ENCODE measurements around the gene GPC6.
A peak's percentile ranks its signal among the peaks of the same experiment; 100 is the strongest.

GPC6 gene

DNA sequence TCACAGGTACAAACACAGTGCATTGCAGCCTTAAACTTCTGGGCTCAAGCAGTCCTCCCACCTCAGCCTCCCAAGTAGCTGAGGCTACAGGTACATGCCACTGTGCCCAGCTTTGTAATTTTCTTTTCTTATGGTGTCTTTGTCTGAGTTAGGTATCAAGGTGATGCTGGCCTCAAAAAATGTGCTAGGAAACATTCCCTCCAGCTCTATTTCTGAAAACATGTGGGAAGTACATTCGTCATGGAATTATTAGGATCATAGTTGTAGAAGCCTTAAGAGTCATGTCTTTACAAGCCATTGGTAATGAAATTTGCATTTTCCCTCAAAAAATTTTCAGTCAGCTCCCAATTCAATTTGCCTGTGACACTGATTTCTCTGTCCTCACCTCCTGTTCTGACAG is 1021.3 kb downstream of the GPC6 start:
- TF ChIP-seq, protein P1, sequence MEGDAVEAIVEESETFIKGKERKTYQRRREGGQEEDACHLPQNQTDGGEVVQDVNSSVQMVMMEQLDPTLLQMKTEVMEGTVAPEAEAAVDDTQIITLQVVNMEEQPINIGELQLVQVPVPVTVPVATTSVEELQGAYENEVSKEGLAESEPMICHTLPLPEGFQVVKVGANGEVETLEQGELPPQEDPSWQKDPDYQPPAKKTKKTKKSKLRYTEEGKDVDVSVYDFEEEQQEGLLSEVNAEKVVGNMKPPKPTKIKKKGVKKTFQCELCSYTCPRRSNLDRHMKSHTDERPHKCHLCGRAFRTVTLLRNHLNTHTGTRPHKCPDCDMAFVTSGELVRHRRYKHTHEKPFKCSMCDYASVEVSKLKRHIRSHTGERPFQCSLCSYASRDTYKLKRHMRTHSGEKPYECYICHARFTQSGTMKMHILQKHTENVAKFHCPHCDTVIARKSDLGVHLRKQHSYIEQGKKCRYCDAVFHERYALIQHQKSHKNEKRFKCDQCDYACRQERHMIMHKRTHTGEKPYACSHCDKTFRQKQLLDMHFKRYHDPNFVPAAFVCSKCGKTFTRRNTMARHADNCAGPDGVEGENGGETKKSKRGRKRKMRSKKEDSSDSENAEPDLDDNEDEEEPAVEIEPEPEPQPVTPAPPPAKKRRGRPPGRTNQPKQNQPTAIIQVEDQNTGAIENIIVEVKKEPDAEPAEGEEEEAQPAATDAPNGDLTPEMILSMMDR (IDR thresholded peaks at IDR 0.05; ENCODE audit: low read depth, low read length, missing control alignments) = no peak
- DNase-seq (ENCODE audit: low read depth) = no peak
- H3K4me3 ChIP-seq (ENCODE audit: low read depth, low read length) = no peak overlapping the region
- in situ Hi-C loops (cut with HindIII; ENCODE audit: low sequenced_read_pairs) = no loop called here

DNA sequence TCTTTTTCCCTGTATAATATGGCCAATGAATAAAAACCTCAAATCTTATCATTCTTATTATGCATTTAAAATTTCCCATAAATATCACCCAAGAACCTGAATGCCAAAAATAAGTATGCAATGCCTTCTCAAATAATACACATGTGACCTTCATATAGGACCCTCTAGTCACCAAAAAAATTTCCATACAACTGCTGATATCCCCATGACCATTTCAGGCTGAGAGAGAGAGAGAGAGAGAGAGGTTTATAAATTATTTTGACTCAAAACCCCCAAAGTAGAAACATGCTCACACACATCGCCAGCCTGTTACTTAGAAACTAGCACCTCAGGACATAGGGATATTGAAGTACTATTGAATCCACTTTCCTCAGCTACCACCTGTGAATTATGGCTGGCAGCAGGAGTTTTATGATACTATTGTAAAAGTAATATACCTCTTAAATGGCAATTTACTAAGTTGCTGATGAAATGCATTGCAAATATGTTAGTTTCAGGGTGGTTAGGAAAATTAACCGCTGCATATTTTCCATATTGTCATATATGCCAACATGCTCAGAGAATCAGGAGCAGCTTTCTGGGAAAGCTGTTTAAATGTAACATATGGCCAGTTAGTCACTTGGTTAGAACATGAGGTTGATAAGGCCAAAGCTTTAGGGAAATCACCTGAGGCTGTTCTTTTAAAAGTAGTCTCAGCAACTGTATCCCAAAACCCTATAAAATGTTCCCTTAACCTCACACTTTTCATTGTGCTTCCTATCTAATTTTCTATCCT is 1022.0 kb downstream of the GPC6 start:
- TF ChIP-seq, protein P1 (IDR thresholded peaks at IDR 0.05; ENCODE audit: low read depth, low read length, missing control alignments) = no peak
- no peak overlapping the region for H3K4me3 ChIP-seq (ENCODE audit: low read depth, low read length)
- DNase-seq (ENCODE audit: low read depth) = no peak
- in situ Hi-C loops (cut with HindIII; ENCODE audit: low sequenced_read_pairs) = no loop called here

DNA sequence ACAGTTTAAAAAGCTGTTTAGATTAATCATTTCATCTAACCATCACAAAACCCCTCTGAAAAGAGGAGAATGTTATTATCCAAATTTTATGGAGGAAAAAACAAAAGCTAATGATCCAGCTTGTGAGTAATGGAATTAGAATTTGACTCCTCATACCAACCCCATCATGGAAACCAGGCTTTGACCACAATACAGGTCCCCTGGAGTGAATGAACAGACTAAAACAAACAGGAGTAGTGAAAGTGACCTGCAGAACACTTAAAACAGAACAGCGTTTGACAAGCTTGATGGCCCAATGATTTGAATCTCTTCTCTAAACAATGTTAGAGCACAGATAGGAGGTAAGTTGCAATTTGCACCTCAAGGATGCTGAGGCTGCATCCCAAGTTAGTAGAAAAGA is 1022.9 kb downstream of the GPC6 start:
- no peak overlapping the region for H3K4me3 ChIP-seq (ENCODE audit: low read depth, low read length)
- TF ChIP-seq, protein P1 (IDR thresholded peaks at IDR 0.05; ENCODE audit: low read depth, low read length, missing control alignments) = no peak
- in situ Hi-C loops (cut with HindIII; ENCODE audit: low sequenced_read_pairs) = no loop called here
- DNase-seq (ENCODE audit: low read depth) = peak; percentile 91

DNA sequence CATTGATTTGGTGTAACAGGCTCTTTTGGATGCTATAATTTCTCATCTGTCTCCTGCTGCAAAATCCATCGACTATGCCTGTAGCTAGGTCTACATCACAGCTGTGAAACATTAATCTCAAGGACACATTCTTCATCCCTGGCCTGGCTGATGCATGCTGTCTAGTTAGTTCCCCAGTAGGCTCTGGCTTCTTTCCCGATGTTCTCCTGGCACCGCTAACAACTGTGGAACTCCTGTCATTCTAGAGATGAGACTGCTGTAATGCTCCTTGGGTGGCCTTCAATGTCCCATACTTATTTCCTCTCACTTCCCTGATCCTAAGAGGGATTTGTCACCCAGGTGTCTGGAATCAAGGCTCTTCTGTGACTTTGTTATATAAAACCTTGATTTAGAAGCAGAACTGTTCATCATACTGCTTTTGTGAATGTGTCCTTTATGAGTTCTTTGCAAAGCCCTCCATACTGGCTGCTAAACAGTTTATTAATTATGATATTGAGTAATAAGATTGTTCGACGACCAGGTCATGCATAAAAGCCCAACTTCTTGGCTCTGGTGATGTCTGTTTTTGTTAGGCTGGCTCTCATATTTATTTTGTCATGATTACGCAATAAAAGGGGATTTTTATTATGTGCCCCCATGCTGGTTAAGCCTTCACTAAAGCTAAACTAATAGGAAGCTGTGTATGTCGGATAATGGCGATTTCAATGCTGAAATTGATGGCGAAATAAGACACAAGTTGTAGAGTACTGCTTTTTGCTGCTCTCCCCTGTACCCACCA is 1025.4 kb downstream of the GPC6 start:
- H3K4me3 ChIP-seq (ENCODE audit: low read depth, low read length) = no peak overlapping the region
- in situ Hi-C loops (cut with HindIII; ENCODE audit: low sequenced_read_pairs) = no loop called here
- TF ChIP-seq, protein P1 (IDR thresholded peaks at IDR 0.05; ENCODE audit: low read depth, low read length, missing control alignments) = no peak
- DNase-seq (ENCODE audit: low read depth) = peak; percentile 36

DNA sequence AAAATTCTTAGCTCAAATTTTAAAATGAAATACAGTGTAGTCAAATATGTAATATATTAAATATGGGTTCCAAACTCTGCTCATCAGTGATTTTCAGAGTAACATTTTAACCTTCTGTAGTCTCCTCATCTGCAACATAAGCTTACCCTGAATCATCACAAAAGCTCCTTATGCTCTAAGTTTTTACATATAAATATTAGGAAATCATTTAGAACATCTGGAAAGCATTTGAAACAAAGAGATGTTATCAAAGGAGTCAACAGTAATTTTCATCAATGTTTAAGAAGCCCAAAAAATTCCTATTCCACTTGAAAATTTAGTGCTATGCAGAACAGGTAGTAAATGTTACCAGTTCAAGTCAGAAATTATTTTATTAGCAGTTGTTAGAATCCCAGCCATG is 1028.1 kb downstream of the GPC6 start:
- H3K4me3 ChIP-seq (ENCODE audit: low read depth, low read length) = no peak overlapping the region
- in situ Hi-C loops (cut with HindIII; ENCODE audit: low sequenced_read_pairs) = no loop called here
- TF ChIP-seq, protein P1 (IDR thresholded peaks at IDR 0.05; ENCODE audit: low read depth, low read length, missing control alignments) = no peak
- DNase-seq (ENCODE audit: low read depth) = no peak

DNA sequence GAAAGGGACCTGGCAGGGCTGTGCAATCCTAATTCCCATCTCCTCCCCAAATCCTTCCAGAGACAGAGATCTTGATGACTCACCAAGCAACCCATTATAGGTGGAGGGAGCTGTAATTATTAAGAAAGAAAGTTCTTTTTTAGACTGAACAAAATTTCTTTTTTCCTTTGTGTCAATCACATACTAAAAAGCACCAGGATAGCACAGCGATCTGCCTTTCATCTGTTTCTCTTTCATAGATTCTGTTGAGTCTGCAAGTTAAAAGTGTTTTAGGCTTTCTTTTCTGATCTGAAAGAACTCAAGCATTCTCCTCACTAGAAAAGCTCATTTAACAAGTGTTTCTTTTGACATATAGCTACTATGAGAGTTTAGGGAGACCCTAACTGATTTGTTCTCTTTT is 1030.1 kb downstream of the GPC6 start:
- TF ChIP-seq, protein P1 (IDR thresholded peaks at IDR 0.05; ENCODE audit: low read depth, low read length, missing control alignments) = no peak
- no peak for DNase-seq (ENCODE audit: low read depth)
- in situ Hi-C loops (cut with HindIII; ENCODE audit: low sequenced_read_pairs) = no loop called here
- no peak overlapping the region for H3K4me3 ChIP-seq (ENCODE audit: low read depth, low read length)
